Mucosa of descending colon (tissue), 3 donors: ENCODE measurements around the gene EXPH5. TPM values are rescaled to one million over a fixed set of nuclear protein-coding genes. Genes with fewer than 3 reads are reported as not detected.

Experiments used
- ATAC-seq: fragments of 200-7000 bp; cut with Tn5 transposase; one replicate; pipeline ENCODE4 v1.9.1; 2020; ENCODE audit warnings: mild to moderate bottlenecking, moderate library complexity
- DNase-seq, 3 donors: peaks; one replicate each; pipeline ENCODE4 v3.0.0-alpha.2; 2020
- H3K36me3 ChIP-seq: fragments of 200-600 bp; one replicate; pipeline ENCODE4 v1.8.0; 2021; ENCODE audit warnings: low read depth, mild to moderate bottlenecking
- H3K4me1 ChIP-seq: fragments of 200-600 bp; one replicate; pipeline ENCODE4 v1.8.0; 2021; ENCODE audit warnings: low read depth, mild to moderate bottlenecking
- H3K4me3 ChIP-seq: fragments of 200-600 bp; one replicate; pipeline ENCODE4 v1.8.0; 2021; ENCODE audit warnings: mild to moderate bottlenecking
- H3K9me3 ChIP-seq: fragments of 200-600 bp; one replicate; pipeline ENCODE4 v1.8.0; 2021; ENCODE audit warnings: mild to moderate bottlenecking
- CTCF ChIP-seq: fragments of 200-600 bp; IDR thresholded peaks from one replicate; pipeline ENCODE4 v1.8.0; 2022; ENCODE audit warnings: antibody characterized with exemption, mild to moderate bottlenecking
- intact Hi-C, 2 donors: fragments of 100-400 bp; cut with DNase I in 1 of 2; cut with micrococcal nuclease in 1 of 2; formaldehyde crosslinking; loops; one replicate each; pipeline versions ENCODE4 v1.11.0 to v1.11.1; 2022; cut with DNase I, micrococcal nuclease
- total RNA-seq, 3 donors: library from RNA; stranded (reverse); fragmentation: NEBNext Ultra II Directional in 2 of 3; extraction: Animal tissue kit (Norgen Biotek cat#: 25700) in 2 of 3; gene quantifications; one replicate each; pipeline versions ENCODE4 v1.2.1 to v1.2.4, GENCODE V29; 2021 to 2023
- donor health status: DM: no; HTN: no; CAD: no; lungs with moderate emphysema.
- donor health status: DM: no; HTN: no; CAD: no.
- donor health status: DM: no; HTN: yes; CAD: no.

The EXPH5 gene
- total RNA-seq, 3 donors from 2014 or later, result 22.4 to 79.3 (median 26.1) TPM

GRCh38 chr11:108538022-108538424, 55.5 kb downstream of the EXPH5 start:
- DNase-seq (peak; percentile 61 to 75 (median 70)), ATAC-seq (peak; percentile 97)
- H3K9me3 ChIP-seq, result no peaks in the 10 kb centered on the region
- TF ChIP-seq CTCF, result no peak
- no peaks in the 10 kb centered on the region for H3K36me3 ChIP-seq
- intact Hi-C loops, result no loop called here
- H3K4me3 ChIP-seq, result no peak overlapping the region
- peaks cover 7% of the 10 kb centered on the region for H3K4me1 ChIP-seq

- no peak for DNase-seq
- Histone ChIP-seq H3K4me3 (no peak overlapping the region), H3K36me3 (no peaks in the 10 kb centered on the region), H3K9me3 (no peaks in the 10 kb centered on the region), H3K4me1 (peaks cover 7% of the 10 kb centered on the region)
- TF ChIP-seq CTCF, result no peak
- intact Hi-C loops, result no loop called here
- ATAC-seq, result no peak
These were observed 56.8 kb downstream of the EXPH5 start for GRCh38 chr11:108536783-108537182.

- ATAC-seq (no peak), DNase-seq (no peak)
- TF ChIP-seq CTCF, result no peak
- H3K4me3 ChIP-seq, result no peak overlapping the region
- intact Hi-C loops, result no loop called here
- H3K36me3 ChIP-seq, result no peaks in the 10 kb centered on the region
- peaks cover 7% of the 10 kb centered on the region for H3K4me1 ChIP-seq
- H3K9me3 ChIP-seq, result no peaks in the 10 kb centered on the region
These were observed 58.1 kb downstream of the EXPH5 start for GRCh38 chr11:108535384-108535955.

- Histone ChIP-seq H3K9me3 (no peaks in the 10 kb centered on the region), H3K4me3 (no peak overlapping the region), H3K4me1 (peaks cover 7% of the 10 kb centered on the region), H3K36me3 (no peaks in the 10 kb centered on the region)
- intact Hi-C loops, result no loop called here
- DNase-seq, result no peak
- no peak for ATAC-seq
- no peak for TF ChIP-seq CTCF
These were observed 59.2 kb downstream of the EXPH5 start for GRCh38 chr11:108534274-108534882.

GRCh38 chr11:108530426-108530825, 63.1 kb downstream of the EXPH5 start:
- H3K36me3 ChIP-seq, result no peaks in the 10 kb centered on the region
- no peaks in the 10 kb centered on the region for H3K4me1 ChIP-seq
- no peak overlapping the region for H3K4me3 ChIP-seq
- intact Hi-C loops, result no loop called here
- TF ChIP-seq CTCF, result no peak
- no peaks in the 10 kb centered on the region for H3K9me3 ChIP-seq
- ATAC-seq (no peak), DNase-seq (no peak)
